Activated T-helper 1 cell treated with anti-CD3 and anti-CD28 coated beads, Interleukin-12 subunit alpha, Interleukin-12 subunit beta, Interleukin-2, Interleukin-4 antibody, amounts not matched to agents 30 ng/mL and 10 ng/mL and 1 ng/mL, durations not matched to agents 14 hours and 24 hours and 36 hours (primary cell): Measurements from ENCODE around the gene NSMF. TPM values are rescaled to one million over a fixed set of nuclear protein-coding genes. Genes with fewer than 3 reads are reported as not detected.
A peak's percentile ranks its signal among the peaks of the same experiment; 100 is the strongest.

Source experiments
- DNase-seq: peaks from one replicate; pipeline ENCODE4 v3.0.0; 2021; ENCODE audit warnings: low spot score
- H3K27ac Mint-ChIP-seq: one replicate; pipeline ENCODE4 v1.8.0; 2021; ENCODE audit warnings: mild to moderate bottlenecking, mixed read lengths
- H3K27me3 Mint-ChIP-seq: one replicate; pipeline ENCODE4 v1.8.0; 2022; ENCODE audit warnings: mild to moderate bottlenecking, moderate library complexity, mixed read lengths; ENCODE audit not compliant: insufficient read depth
- H3K36me3 Mint-ChIP-seq: one replicate; pipeline ENCODE4 v1.8.0; 2021; ENCODE audit warnings: low read depth, mixed read lengths
- H3K4me1 Mint-ChIP-seq: one replicate; pipeline ENCODE4 v1.8.0; 2021; ENCODE audit warnings: low read depth, mixed read lengths
- H3K4me3 Mint-ChIP-seq: one replicate; pipeline ENCODE4 v1.8.0; 2021; ENCODE audit warnings: mild to moderate bottlenecking, moderate library complexity, mixed read lengths
- H3K9me3 Mint-ChIP-seq: one replicate; pipeline ENCODE4 v1.8.0; 2021; ENCODE audit warnings: mixed read lengths
- intact Hi-C: fragments of 100-400 bp; cut with micrococcal nuclease; formaldehyde crosslinking; loops from one replicate; pipeline ENCODE4 v1.15.1; 2024
- total RNA-seq: library from RNA; stranded (reverse); gene quantifications from 2 replicates; pipeline ENCODE4 v1.2.3, GENCODE V29; 2022

The NSMF gene
- total RNA-seq, 1 donor from 2014 or later: 58.9 TPM

GRCh38 chr9:137449081-137449844 lies 9.9 kb downstream of the NSMF start:
- Mint-ChIP-seq H3K27me3 (peaks cover 3% of the 10 kb centered on the region), H3K4me3 (no peak overlapping the region), H3K27ac (peak overlapping the region; percentile 40), H3K9me3 (no peaks in the 10 kb centered on the region), H3K36me3 (peaks cover 3% of the 10 kb centered on the region), H3K4me1 (peaks cover 8% of the 10 kb centered on the region)
- intact Hi-C loops: no loop called here
- DNase-seq: no peak

GRCh38 chr9:137448602-137448962 lies 10.6 kb downstream of the NSMF start:
- peaks cover 8% of the 10 kb centered on the region for H3K4me1 Mint-ChIP-seq
- no peak for DNase-seq
- no peaks in the 10 kb centered on the region for H3K9me3 Mint-ChIP-seq
- intact Hi-C loops: no loop called here
- H3K27ac Mint-ChIP-seq: no peak overlapping the region
- peaks cover 3% of the 10 kb centered on the region for H3K36me3 Mint-ChIP-seq
- peaks cover 6% of the 10 kb centered on the region for H3K27me3 Mint-ChIP-seq
- no peak overlapping the region for H3K4me3 Mint-ChIP-seq

- intact Hi-C loops: no loop called here
- Mint-ChIP-seq H3K36me3 (peaks cover 3% of the 10 kb centered on the region), H3K4me3 (no peak overlapping the region), H3K9me3 (no peaks in the 10 kb centered on the region), H3K4me1 (peaks cover 8% of the 10 kb centered on the region), H3K27ac (no peak overlapping the region), H3K27me3 (peaks cover 9% of the 10 kb centered on the region)
- no peak for DNase-seq
These were observed 11.2 kb downstream of the NSMF start for GRCh38 chr9:137447722-137448601.

- H3K27ac Mint-ChIP-seq: no peak overlapping the region
- DNase-seq: no peak
- H3K4me1 Mint-ChIP-seq: peaks cover 10% of the 10 kb centered on the region
- peaks cover 16% of the 10 kb centered on the region for H3K27me3 Mint-ChIP-seq
- no peaks in the 10 kb centered on the region for H3K9me3 Mint-ChIP-seq
- no peak overlapping the region for H3K4me3 Mint-ChIP-seq
- peaks cover 3% of the 10 kb centered on the region for H3K36me3 Mint-ChIP-seq
- intact Hi-C loops: no loop called here
These were observed 12.2 kb downstream of the NSMF start for GRCh38 chr9:137446851-137447471.

GRCh38 chr9:137445930-137446431 lies 13.2 kb downstream of the NSMF start:
- H3K27me3 Mint-ChIP-seq: peaks cover 18% of the 10 kb centered on the region
- H3K4me1 Mint-ChIP-seq: peaks cover 13% of the 10 kb centered on the region
- no peak overlapping the region for H3K4me3 Mint-ChIP-seq
- peaks cover 3% of the 10 kb centered on the region for H3K36me3 Mint-ChIP-seq
- no peak for DNase-seq
- intact Hi-C loops: loop anchor here (1.0 kb wide), 2 partner anchors 23 to 152 kb away; partner anchors contain the start of genes EXD3 and NOXA1
- H3K9me3 Mint-ChIP-seq: no peaks in the 10 kb centered on the region
- H3K27ac Mint-ChIP-seq: no peak overlapping the region

- Mint-ChIP-seq H3K27me3 (peaks cover 18% of the 10 kb centered on the region), H3K9me3 (no peaks in the 10 kb centered on the region), H3K27ac (peak overlapping the region; percentile 58), H3K4me3 (no peak overlapping the region), H3K36me3 (peaks cover 3% of the 10 kb centered on the region), H3K4me1 (peaks cover 13% of the 10 kb centered on the region)
- DNase-seq: peak; percentile 78
- intact Hi-C loops: loop anchor here (1.0 kb wide), 2 partner anchors 22 to 151 kb away; partner anchors contain the start of genes EXD3 and NOXA1
These were observed 13.8 kb downstream of the NSMF start for GRCh38 chr9:137445275-137445807.

GRCh38 chr9:137444106-137444790 lies 14.9 kb downstream of the NSMF start:
- H3K27me3 Mint-ChIP-seq: peaks cover 18% of the 10 kb centered on the region
- no peaks in the 10 kb centered on the region for H3K9me3 Mint-ChIP-seq
- H3K4me3 Mint-ChIP-seq: no peak overlapping the region
- peaks cover 3% of the 10 kb centered on the region for H3K36me3 Mint-ChIP-seq
- H3K4me1 Mint-ChIP-seq: peaks cover 13% of the 10 kb centered on the region
- H3K27ac Mint-ChIP-seq: no peak overlapping the region
- intact Hi-C loops: no loop called here
- no peak for DNase-seq

- Mint-ChIP-seq H3K27ac (no peak overlapping the region), H3K36me3 (peaks cover 1% of the 10 kb centered on the region), H3K27me3 (peaks cover 18% of the 10 kb centered on the region), H3K9me3 (no peaks in the 10 kb centered on the region), H3K4me3 (peak overlapping the region; percentile 77), H3K4me1 (peaks cover 13% of the 10 kb centered on the region)
- no peak for DNase-seq
- intact Hi-C loops: loop anchor here (1.0 kb wide), 1 partner anchor 19 kb away; the partner anchor contains the start of genes EXD3 and NOXA1
These were observed 17.2 kb downstream of the NSMF start for GRCh38 chr9:137441935-137442321.

- Mint-ChIP-seq H3K9me3 (no peaks in the 10 kb centered on the region), H3K4me3 (peak within 1 kb of the TSS; percentile 77), H3K4me1 (peaks cover 13% of the 10 kb centered on the region), H3K27me3 (peaks cover 18% of the 10 kb centered on the region), H3K27ac (no peak within 1 kb of the TSS), H3K36me3 (peaks cover 1% of the 10 kb centered on the region)
- no peak for DNase-seq
- intact Hi-C loops: loop anchor here (1.0 kb wide), 1 partner anchor 18 kb away; the partner anchor contains the start of genes EXD3 and NOXA1
These were observed 17.7 kb downstream of the NSMF start, which contains the start of gene ENTPD8 for GRCh38 chr9:137441289-137441934. ENTPD8 (minus strand) TSS chr9:137441357; CDS start chr9:137438285, 3,072 bp downstream.

- Mint-ChIP-seq H3K4me1 (peaks cover 5% of the 10 kb centered on the region), H3K27ac (no peak overlapping the region)
These were observed 19.9 kb downstream of the NSMF start for GRCh38 chr9:137439158-137439714.

GRCh38 chr9:137438591-137439157 lies 20.5 kb downstream of the NSMF start:
- Mint-ChIP-seq H3K4me3 (no peak overlapping the region), H3K27me3 (peaks cover 13% of the 10 kb centered on the region), H3K36me3 (no peaks in the 10 kb centered on the region), H3K27ac (no peak overlapping the region), H3K9me3 (no peaks in the 10 kb centered on the region), H3K4me1 (peaks cover 5% of the 10 kb centered on the region)
- intact Hi-C loops: no loop called here
- no peak for DNase-seq

More at GRCh38 chr9:137439158-137439714, 19.9 kb downstream of the NSMF start:
- intact Hi-C loops: no loop called here
- Mint-ChIP-seq H3K9me3 (no peaks in the 10 kb centered on the region), H3K27me3 (peaks cover 15% of the 10 kb centered on the region), H3K4me3 (no peak overlapping the region), H3K36me3 (no peaks in the 10 kb centered on the region)
- DNase-seq: no peak
